Gastrocnemius medialis (tissue), 4 donors: ENCODE results near the gene ZKSCAN1. TPM values are rescaled to one million over a fixed set of nuclear protein-coding genes. Genes with fewer than 3 reads are reported as not detected.

Experiments used
- ATAC-seq, 2 donors: fragments of 150-250 bp; one replicate each; pipeline ENCODE4 v1.9.1; 2016
- DNase-seq, 2 donors: peaks; one replicate each; pipeline ENCODE4 v3.0.0-alpha.2; 2019
- H3K27ac ChIP-seq, 4 donors: fragments of 200-600 bp; sonication (generic); 1 replicate in 1 of 4; 2 replicates in 3 of 4; pipeline ENCODE4 v1.5.1; 2016 to 2018; ENCODE audit warnings: mild to moderate bottlenecking in 2 of 4, moderate library complexity in 1 of 4
- H3K27me3 ChIP-seq, 3 donors: fragments of 200-600 bp; sonication (generic) in 2 of 3; 1 replicate in 1 of 3; 2 replicates in 2 of 3; pipeline versions ENCODE4 v1.5.1 to v1.6.0; 2016 to 2019; ENCODE audit warnings: mild to moderate bottlenecking in 1 of 3, moderate library complexity in 1 of 3
- H3K36me3 ChIP-seq, 2 donors: fragments of 200-600 bp; sonication (generic) in 1 of 2; one replicate each; pipeline ENCODE4 v1.5.1; 2017 to 2018
- H3K4me1 ChIP-seq, 2 donors: fragments of 200-600 bp; sonication (generic) in 1 of 2; one replicate each; pipeline ENCODE4 v1.5.1; 2016 to 2017; ENCODE audit warnings: mild to moderate bottlenecking in 2 of 2
- H3K4me3 ChIP-seq, 4 donors: fragments of 200-600 bp; sonication (generic) in 3 of 4; 1 replicate in 1 of 4; 2 replicates in 3 of 4; pipeline ENCODE4 v1.5.1; 2016 to 2019; ENCODE audit warnings: mild to moderate bottlenecking in 2 of 4
- H3K9me3 ChIP-seq, 3 donors: fragments of 200-600 bp; sonication (generic) in 2 of 3; 1 replicate in 1 of 3; 2 replicates in 2 of 3; pipeline ENCODE4 v1.5.1; 2016 to 2019
- CTCF ChIP-seq, 5 experiments: fragments of 450-650 bp in 3 of 5; fragments of 200-600 bp in 2 of 5; sonication (generic) in 2 of 5; IDR thresholded peaks in 4 of 5; conservative IDR thresholded peaks in 1 of 5; 1 replicate in 4 of 5; 2 replicates in 1 of 5; pipeline ENCODE4 v1.5.1; 2016 to 2019; ENCODE audit warnings: antibody characterized with exemption in 5 of 5, mild to moderate bottlenecking in 3 of 5, moderate library complexity in 3 of 5
- POLR2A ChIP-seq, 2 donors: fragments of 450-650 bp; IDR thresholded peaks; one replicate each; pipeline ENCODE4 v1.6.1; 2017; ENCODE audit warnings: antibody characterized with exemption in 2 of 2, mild to moderate bottlenecking in 2 of 2, moderate library complexity in 2 of 2
- in situ Hi-C, 4 donors: fragments of 200-750 bp; cut with MboI; loops; one replicate each; pipeline versions ENCODE4 v1.15.0 to v1.8.0; 2017; ENCODE audit warnings: low sequenced_read_pairs in 4 of 4
- intact Hi-C: fragments of 100-400 bp; cut with DNase I; formaldehyde crosslinking; loops from one replicate; pipeline ENCODE4 v1.15.1; 2023; ENCODE audit warnings: low total_unique reads
- total RNA-seq, 4 donors: library from RNA; depleted of rRNA; stranded (reverse); fragments of >200 nt; gene quantifications; one replicate each; pipeline versions ENCODE4 v1.1.0 to v1.2.3, GENCODE V29; 2016

Gene ZKSCAN1
- total RNA-seq, 4 donors from 2014 or later: 15.0 to 17.7 (median 15.5) TPM

DNA sequence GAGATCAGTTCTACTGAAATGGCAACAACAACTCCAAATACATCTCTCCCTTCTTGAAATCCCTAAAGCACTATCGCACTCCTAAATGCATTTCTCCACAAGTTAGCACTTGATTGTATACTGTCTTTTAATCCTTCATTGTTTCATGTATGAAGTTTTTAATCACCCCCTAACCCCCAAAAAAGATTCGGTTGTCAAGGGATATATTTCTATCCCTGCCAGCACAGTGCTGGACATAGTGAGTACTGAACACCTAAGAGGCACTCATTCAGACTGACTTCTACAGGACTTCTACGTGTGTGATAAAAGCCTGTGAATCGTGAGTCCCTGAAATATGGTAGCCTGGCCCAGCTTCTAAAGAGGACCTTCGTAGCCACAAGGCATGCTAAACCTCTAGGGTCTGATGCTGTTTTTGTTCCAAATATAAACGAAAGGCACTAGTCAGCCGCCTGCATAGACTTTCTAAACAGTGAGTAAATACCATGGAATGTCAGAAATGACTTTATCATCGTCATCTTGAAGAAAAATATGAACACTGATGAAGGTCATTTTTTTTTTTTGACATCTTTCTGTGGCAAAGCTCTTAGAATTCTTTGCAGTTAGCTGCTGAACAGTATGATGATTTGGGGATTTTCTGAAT, 19.6 kb downstream of the ZKSCAN1 start:
- Histone ChIP-seq H3K27ac (no peak overlapping the region), H3K27me3 (no peaks in the 10 kb centered on the region), H3K36me3 (peaks cover 0 to 62% of the 10 kb centered on the region in 2 donors), H3K4me1 (peaks cover 0 to 4% of the 10 kb centered on the region in 2 donors), H3K9me3 (no peaks in the 10 kb centered on the region), H3K4me3 (no peak overlapping the region)
- TF ChIP-seq CTCF (IDR thresholded peaks at IDR 0.05 in 4 of 5, conservative IDR thresholded peaks at IDR 0.05 in 1 of 5) (no peak), POLR2A (IDR thresholded peaks at IDR 0.05) (no peak)
- DNase-seq (no peak), ATAC-seq (no peak)
- intact Hi-C loops (no loop called here), in situ Hi-C loops (no loop called here)

DNA sequence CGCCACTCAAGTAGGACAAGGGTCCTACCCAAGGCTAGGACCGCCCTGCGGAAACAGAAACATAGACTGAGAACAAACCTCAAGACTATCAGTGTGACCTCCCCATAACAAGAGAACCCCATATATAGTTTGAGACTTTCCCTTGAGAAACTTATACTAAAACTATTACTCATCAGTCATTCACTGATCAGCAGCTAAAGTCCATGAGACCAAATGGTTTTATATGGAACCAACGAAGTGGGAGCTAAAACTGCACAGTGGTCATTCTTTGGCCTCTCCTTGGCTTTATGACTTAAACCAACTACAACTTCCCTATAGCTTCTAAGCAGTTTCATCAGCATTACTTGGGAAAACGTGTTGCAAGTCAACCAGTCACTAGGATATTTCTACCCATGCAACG, 20.5 kb downstream of the ZKSCAN1 start:
- in situ Hi-C loops (no loop called here), intact Hi-C loops (no loop called here)
- DNase-seq (no peak), ATAC-seq (no peak)
- H3K4me3 ChIP-seq: no peak overlapping the region
- no peak for TF ChIP-seq CTCF (IDR thresholded peaks at IDR 0.05 in 4 of 5, conservative IDR thresholded peaks at IDR 0.05 in 1 of 5)
- no peak for TF ChIP-seq POLR2A (IDR thresholded peaks at IDR 0.05)
- H3K36me3 ChIP-seq: peaks cover 0 to 55% of the 10 kb centered on the region in 2 donors
- peaks cover 0 to 4% of the 10 kb centered on the region in 2 donors for H3K4me1 ChIP-seq
- H3K9me3 ChIP-seq: no peaks in the 10 kb centered on the region
- no peaks in the 10 kb centered on the region for H3K27me3 ChIP-seq
- no peak overlapping the region for H3K27ac ChIP-seq

DNA sequence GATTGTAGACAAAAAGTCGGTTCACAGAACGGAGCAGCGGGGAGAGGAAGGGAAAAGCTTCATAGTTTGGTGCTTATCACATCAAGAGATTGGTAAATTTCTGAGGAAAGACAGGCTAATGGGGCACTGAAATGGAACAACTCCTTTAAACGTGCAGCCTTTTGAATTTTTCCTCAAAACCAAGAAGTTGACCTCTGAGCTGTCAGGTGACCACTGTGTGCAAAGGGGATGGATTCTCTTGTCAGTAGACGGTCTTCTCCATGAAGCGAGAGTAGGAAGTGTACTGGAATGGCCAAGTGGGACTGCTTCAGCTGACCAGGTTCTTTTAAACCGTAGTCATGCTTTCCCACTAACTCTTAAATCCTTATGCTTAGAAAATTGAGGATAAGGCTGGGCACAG, 22.9 kb downstream of the ZKSCAN1 start:
- TF ChIP-seq POLR2A (IDR thresholded peaks at IDR 0.05) (no peak), CTCF (IDR thresholded peaks at IDR 0.05 in 4 of 5, conservative IDR thresholded peaks at IDR 0.05 in 1 of 5) (no peak)
- Histone ChIP-seq H3K4me1 (peaks cover 0 to 4% of the 10 kb centered on the region in 2 donors), H3K4me3 (no peak overlapping the region), H3K27me3 (no peaks in the 10 kb centered on the region), H3K27ac (no peak overlapping the region), H3K9me3 (no peaks in the 10 kb centered on the region), H3K36me3 (peaks cover 0 to 31% of the 10 kb centered on the region in 2 donors)
- ATAC-seq (no peak), DNase-seq (no peak)
- in situ Hi-C loops: no loop called here
- intact Hi-C loops: no loop called here

DNA sequence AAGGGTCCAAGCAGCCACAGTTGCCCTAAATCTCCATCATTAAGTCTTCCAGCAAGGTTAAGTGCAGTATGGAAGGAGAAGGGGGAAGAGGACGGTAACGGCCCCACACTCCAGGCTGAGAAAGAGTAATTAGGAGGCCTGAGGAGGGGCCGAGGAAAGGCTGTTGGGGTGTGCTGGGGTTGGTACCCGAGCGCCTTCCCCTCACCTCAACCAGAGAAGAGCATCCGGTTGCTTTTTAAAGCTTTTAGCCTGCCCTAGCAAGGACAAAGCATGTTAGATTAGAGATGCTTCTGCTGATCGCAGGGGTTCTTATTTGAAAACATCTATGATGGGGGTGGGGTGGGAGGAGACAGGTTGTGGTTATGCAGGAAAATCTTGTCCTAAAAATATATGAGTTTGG, 25.2 kb downstream of the ZKSCAN1 start:
- in situ Hi-C loops: no loop called here
- Histone ChIP-seq H3K9me3 (no peaks in the 10 kb centered on the region), H3K4me3 (no peak overlapping the region), H3K36me3 (peaks cover 0 to 8% of the 10 kb centered on the region in 2 donors), H3K27me3 (no peaks in the 10 kb centered on the region), H3K27ac (no peak overlapping the region), H3K4me1 (peaks cover 0 to 4% of the 10 kb centered on the region in 2 donors)
- ATAC-seq: no peak
- no peak for TF ChIP-seq CTCF (IDR thresholded peaks at IDR 0.05 in 4 of 5, conservative IDR thresholded peaks at IDR 0.05 in 1 of 5)
- TF ChIP-seq POLR2A (IDR thresholded peaks at IDR 0.05): no peak
- intact Hi-C loops: no loop called here
- DNase-seq: no peak

- in situ Hi-C loops (no loop called here), intact Hi-C loops (no loop called here)
- H3K36me3 ChIP-seq: no peaks in the 10 kb centered on the region
- no peak overlapping the region for H3K27ac ChIP-seq
- no peaks in the 10 kb centered on the region for H3K9me3 ChIP-seq
- no peak for TF ChIP-seq POLR2A (IDR thresholded peaks at IDR 0.05)
- no peaks in the 10 kb centered on the region for H3K4me1 ChIP-seq
- no peaks in the 10 kb centered on the region for H3K27me3 ChIP-seq
- DNase-seq (no peak), ATAC-seq (no peak)
- no peak overlapping the region for H3K4me3 ChIP-seq
Measured at GRCh38 chr7:100044718-100045117, 29.3 kb downstream of the ZKSCAN1 start.
